ENCODE results near the gene HECTD4.
"Not testable (repeated sequence)": the region's sequence is repeated elsewhere in the genome, so short reads cannot be mapped to it uniquely, and the experiment has no call there.

HECTD4 gene

GRCh38 chr12:112419297-112420133 is 37.3 kb upstream of the HECTD4 start:
- no peaks in the 10 kb centered on the region for H3K9me3 ChIP-seq (ENCODE audit: control insufficient read depth, low read length)
- TF ChIP-seq, protein P1, sequence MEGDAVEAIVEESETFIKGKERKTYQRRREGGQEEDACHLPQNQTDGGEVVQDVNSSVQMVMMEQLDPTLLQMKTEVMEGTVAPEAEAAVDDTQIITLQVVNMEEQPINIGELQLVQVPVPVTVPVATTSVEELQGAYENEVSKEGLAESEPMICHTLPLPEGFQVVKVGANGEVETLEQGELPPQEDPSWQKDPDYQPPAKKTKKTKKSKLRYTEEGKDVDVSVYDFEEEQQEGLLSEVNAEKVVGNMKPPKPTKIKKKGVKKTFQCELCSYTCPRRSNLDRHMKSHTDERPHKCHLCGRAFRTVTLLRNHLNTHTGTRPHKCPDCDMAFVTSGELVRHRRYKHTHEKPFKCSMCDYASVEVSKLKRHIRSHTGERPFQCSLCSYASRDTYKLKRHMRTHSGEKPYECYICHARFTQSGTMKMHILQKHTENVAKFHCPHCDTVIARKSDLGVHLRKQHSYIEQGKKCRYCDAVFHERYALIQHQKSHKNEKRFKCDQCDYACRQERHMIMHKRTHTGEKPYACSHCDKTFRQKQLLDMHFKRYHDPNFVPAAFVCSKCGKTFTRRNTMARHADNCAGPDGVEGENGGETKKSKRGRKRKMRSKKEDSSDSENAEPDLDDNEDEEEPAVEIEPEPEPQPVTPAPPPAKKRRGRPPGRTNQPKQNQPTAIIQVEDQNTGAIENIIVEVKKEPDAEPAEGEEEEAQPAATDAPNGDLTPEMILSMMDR (IDR thresholded peaks at IDR 0.05), result no peak
- no peaks in the 10 kb centered on the region for H3K36me3 ChIP-seq (ENCODE audit: control insufficient read depth, insufficient read depth, low read length)
- peak overlapping the region; percentile 99 for H3K4me2 ChIP-seq (ENCODE audit: low read length)
- peak overlapping the region; percentile 97 for H3K4me3 ChIP-seq (ENCODE audit: low read depth, low read length)
- no peaks in the 10 kb centered on the region for H3K27me3 ChIP-seq (ENCODE audit: control insufficient read depth, insufficient read depth, low read length)
- H3K79me2 ChIP-seq, result peaks cover 22% of the 10 kb centered on the region
- H3K27ac ChIP-seq, result peak overlapping the region; percentile 68
- peaks cover 3% of the 10 kb centered on the region for H3K4me1 ChIP-seq
- H2AFZ ChIP-seq, result peak overlapping the region; percentile 91
- peak overlapping the region; percentile 70 for H3K9ac ChIP-seq

DNA sequence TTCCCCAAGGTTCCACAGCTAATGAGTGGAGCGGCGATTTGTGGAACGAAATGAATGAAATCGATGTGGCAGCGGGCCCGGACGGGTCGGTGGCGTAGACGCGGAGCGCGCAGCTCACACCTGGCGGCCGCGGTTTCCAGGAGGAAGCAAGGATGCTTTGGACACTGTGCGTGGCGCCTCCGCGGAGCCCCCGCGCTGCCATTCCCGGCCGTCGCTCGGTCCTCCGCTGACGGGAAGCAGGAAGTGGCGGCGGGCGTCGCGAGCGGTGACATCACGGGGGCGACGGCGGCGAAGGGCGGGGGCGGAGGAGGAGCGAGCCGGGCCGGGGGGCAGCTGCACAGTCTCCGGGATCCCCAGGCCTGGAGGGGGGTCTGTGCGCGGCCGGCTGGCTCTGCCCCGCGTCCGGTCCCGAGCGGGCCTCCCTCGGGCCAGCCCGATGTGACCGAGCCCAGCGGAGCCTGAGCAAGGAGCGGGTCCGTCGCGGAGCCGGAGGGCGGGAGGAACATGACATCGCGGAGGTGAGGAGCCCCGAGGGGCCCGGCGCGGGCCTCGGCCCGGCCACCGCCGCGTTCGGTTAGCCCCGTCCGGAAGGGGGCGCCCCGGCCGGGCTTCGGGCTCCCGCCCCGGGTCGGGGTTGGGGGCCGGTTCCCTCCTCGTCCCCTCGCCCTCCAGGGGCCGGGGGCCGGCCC is 36.5 kb upstream of the HECTD4 start, which contains the start of gene PTPN11:
PTPN11 (plus strand) TSS at position 340 of the 689 bp plus-strand sequence; CDS start at position 505, 165 bp downstream.
- no peaks in the 10 kb centered on the region for H3K27me3 ChIP-seq (ENCODE audit: control insufficient read depth, insufficient read depth, low read length)
- TF ChIP-seq, protein P1 (IDR thresholded peaks at IDR 0.05), result peak; percentile 25
- H3K4me3 ChIP-seq (ENCODE audit: low read depth, low read length), result peak within 1 kb of the TSS; percentile 97

GRCh38 chr12:112418273-112418607 is 36.0 kb upstream of the HECTD4 start:
- H3K27me3 ChIP-seq (ENCODE audit: control insufficient read depth, insufficient read depth, low read length), result no peaks in the 10 kb centered on the region
- H3K4me1 ChIP-seq, result peaks cover 3% of the 10 kb centered on the region
- peak overlapping the region; percentile 91 for H2AFZ ChIP-seq
- TF ChIP-seq, protein P1 (IDR thresholded peaks at IDR 0.05), result no peak
- H3K79me2 ChIP-seq, result peaks cover 16% of the 10 kb centered on the region
- no peaks in the 10 kb centered on the region for H3K9me3 ChIP-seq (ENCODE audit: control insufficient read depth, low read length)
- H3K36me3 ChIP-seq (ENCODE audit: control insufficient read depth, insufficient read depth, low read length), result no peaks in the 10 kb centered on the region
- peak overlapping the region; percentile 99 for H3K4me2 ChIP-seq (ENCODE audit: low read length)
- peak overlapping the region; percentile 97 for H3K4me3 ChIP-seq (ENCODE audit: low read depth, low read length)
- H3K9ac ChIP-seq, result peak overlapping the region; percentile 31
- peak overlapping the region; percentile 68 for H3K27ac ChIP-seq

More for the DNA sequence above, 36.5 kb upstream of the HECTD4 start, which contains the start of gene PTPN11:
- Histone ChIP-seq H3K9ac (peak within 1 kb of the TSS; percentile 70), H3K27ac (peak within 1 kb of the TSS; percentile 68), H2AFZ (peak within 1 kb of the TSS; percentile 91), H3K79me2 (peaks cover 17% of the 10 kb centered on the region), H3K4me2 (ENCODE audit: low read length) (peak within 1 kb of the TSS; percentile 99), H3K4me1 (peaks cover 3% of the 10 kb centered on the region), H3K9me3 (ENCODE audit: control insufficient read depth, low read length) (no peaks in the 10 kb centered on the region), H3K36me3 (ENCODE audit: control insufficient read depth, insufficient read depth, low read length) (no peaks in the 10 kb centered on the region)

- H3K9me3 ChIP-seq (ENCODE audit: control insufficient read depth, low read length); H3K36me3 ChIP-seq (ENCODE audit: control insufficient read depth, insufficient read depth, low read length); H2AFZ ChIP-seq; H3K9ac ChIP-seq; H3K4me1 ChIP-seq; H3K27ac ChIP-seq; H3K4me2 ChIP-seq (ENCODE audit: low read length); H3K4me3 ChIP-seq (ENCODE audit: low read depth, low read length); H3K27me3 ChIP-seq (ENCODE audit: control insufficient read depth, insufficient read depth, low read length): not testable (repeated sequence)
- peaks cover 16% of the 10 kb centered on the region for H3K79me2 ChIP-seq
Observed at GRCh38 chr12:112415457-112415856, 33.2 kb upstream of the HECTD4 start.

DNA sequence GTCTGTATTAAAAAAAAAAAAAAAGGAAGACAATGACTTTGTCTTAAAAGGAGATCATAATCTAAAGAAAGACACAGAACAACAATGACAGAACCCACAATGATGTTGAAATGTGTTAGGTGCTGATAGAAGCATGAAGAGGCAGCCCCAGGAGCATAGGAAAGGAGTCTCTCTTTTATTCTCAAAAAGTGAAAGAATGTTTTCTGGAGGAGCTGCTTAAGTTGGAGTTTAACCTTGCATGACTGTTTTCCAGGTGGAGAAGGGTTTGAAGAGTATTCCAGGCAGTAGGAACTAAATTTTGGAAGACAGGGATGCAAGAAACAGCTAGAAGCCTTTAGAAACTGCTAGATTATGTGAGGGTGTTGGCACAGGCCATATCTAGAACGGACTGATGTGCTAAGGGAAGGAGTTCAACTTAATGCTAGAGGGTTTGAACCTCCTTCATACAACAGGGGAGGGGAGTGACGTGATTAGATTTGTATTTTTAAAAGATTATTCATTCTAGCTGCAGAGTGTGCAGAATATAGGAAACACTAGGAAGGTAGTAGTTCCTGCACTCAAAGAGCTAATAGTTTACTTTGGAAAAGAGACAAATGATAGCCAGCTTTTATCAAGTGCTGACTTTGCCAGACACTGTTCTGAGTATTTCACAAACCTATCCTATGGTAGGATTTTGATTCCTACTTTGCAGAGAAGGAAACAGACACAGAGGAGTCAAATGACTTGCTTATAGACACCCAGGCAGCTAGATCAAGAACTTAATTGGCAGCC is 31.8 kb upstream of the HECTD4 start:
- Histone ChIP-seq H3K4me1 (no peaks in the 10 kb centered on the region), H3K4me3 (ENCODE audit: low read depth, low read length) (no peak overlapping the region), H3K79me2 (peaks cover 8% of the 10 kb centered on the region), H3K9ac (no peak overlapping the region), H3K4me2 (ENCODE audit: low read length) (no peak overlapping the region), H2AFZ (no peak overlapping the region), H3K9me3 (ENCODE audit: control insufficient read depth, low read length) (no peaks in the 10 kb centered on the region), H3K27me3 (ENCODE audit: control insufficient read depth, insufficient read depth, low read length) (no peaks in the 10 kb centered on the region), H3K27ac (no peak overlapping the region), H3K36me3 (ENCODE audit: control insufficient read depth, insufficient read depth, low read length) (no peaks in the 10 kb centered on the region)
- TF ChIP-seq, protein P1 (IDR thresholded peaks at IDR 0.05), result no peak

Measured in parathyroid adenoma (tissue), 2 donors.